HG03469 (cell line): ENCODE results near the gene LAMC3.

Experiments used
- ATAC-seq: cut with Tn5 transposase; IDR thresholded peaks from one replicate; pipeline ENCODE4 v1.9.1; 2021; ENCODE audit warnings: mild to moderate bottlenecking, moderate library complexity, moderate number of reproducible peaks; ENCODE audit not compliant: unreplicated experiment

Gene LAMC3

GRCh38 chr9:131043087-131043486 lies 34.1 kb downstream of the LAMC3 start:
- ATAC-seq, result no peak

- no peak for ATAC-seq
These were observed 34.7 kb downstream of the LAMC3 start for GRCh38 chr9:131043646-131044045.

GRCh38 chr9:131045300-131046092 lies 36.5 kb downstream of the LAMC3 start:
- ATAC-seq, result no peak

GRCh38 chr9:131046093-131046380 lies 37.1 kb downstream of the LAMC3 start:
- ATAC-seq, result no peak

GRCh38 chr9:131046581-131047202 lies 37.7 kb downstream of the LAMC3 start:
- ATAC-seq, result no peak

- no peak for ATAC-seq
These were observed 39.4 kb downstream of the LAMC3 start for GRCh38 chr9:131048332-131048731.

GRCh38 chr9:131048820-131049219 lies 39.8 kb downstream of the LAMC3 start:
- no peak for ATAC-seq

- no peak for ATAC-seq
These were observed 41.1 kb downstream of the LAMC3 start for GRCh38 chr9:131049829-131050715.

- no peak for ATAC-seq
These were observed 41.9 kb downstream of the LAMC3 start for GRCh38 chr9:131050831-131051230.

GRCh38 chr9:131051592-131052517 lies 42.9 kb downstream of the LAMC3 start:
- ATAC-seq, result no peak

- no peak for ATAC-seq
These were observed 44.9 kb downstream of the LAMC3 start for GRCh38 chr9:131053896-131054295.

GRCh38 chr9:131056781-131057506 lies 48.0 kb downstream of the LAMC3 start:
- no peak for ATAC-seq

- no peak for ATAC-seq
These were observed 52.1 kb downstream of the LAMC3 start for GRCh38 chr9:131060900-131061630.

- ATAC-seq, result no peak
These were observed 54.0 kb downstream of the LAMC3 start for GRCh38 chr9:131062969-131063368.

- ATAC-seq, result no peak
These were observed 56.6 kb downstream of the LAMC3 start for GRCh38 chr9:131065599-131065998.

- ATAC-seq, result no peak
These were observed 58.7 kb downstream of the LAMC3 start for GRCh38 chr9:131067625-131068024.

- ATAC-seq, result no peak
These were observed 59.3 kb downstream of the LAMC3 start for GRCh38 chr9:131068076-131068816.

- no peak for ATAC-seq
These were observed 60.7 kb downstream of the LAMC3 start for GRCh38 chr9:131069699-131070098.
